ENCODE results near the gene NDUFS3.

The NDUFS3 gene

GRCh38 chr11:47587723-47588326, 9.0 kb downstream of the NDUFS3 start:
- no peak overlapping the region for H3K4me3 ChIP-seq (ENCODE audit: low read length)

GRCh38 chr11:47589118-47589517, 10.2 kb downstream of the NDUFS3 start:
- no peaks in the 10 kb centered on the region for H3K27me3 ChIP-seq (ENCODE audit: insufficient read depth, low read length)
- peaks cover 19% of the 10 kb centered on the region for H3K4me1 ChIP-seq (ENCODE audit: insufficient read depth, low read length)
- H3K9me3 ChIP-seq (ENCODE audit: low read length): no peaks in the 10 kb centered on the region
- peaks cover 9% of the 10 kb centered on the region for H3K36me3 ChIP-seq (ENCODE audit: insufficient read depth, low read length)
- H2AFZ ChIP-seq (ENCODE audit: low read depth, low read length): no peak overlapping the region
- no peak overlapping the region for H3K4me3 ChIP-seq (ENCODE audit: low read length)

More at GRCh38 chr11:47587723-47588326, 9.0 kb downstream of the NDUFS3 start:
- Histone ChIP-seq H2AFZ (ENCODE audit: low read depth, low read length) (no peak overlapping the region), H3K4me1 (ENCODE audit: insufficient read depth, low read length) (peaks cover 12% of the 10 kb centered on the region), H3K9me3 (ENCODE audit: low read length) (no peaks in the 10 kb centered on the region), H3K27me3 (ENCODE audit: insufficient read depth, low read length) (no peaks in the 10 kb centered on the region), H3K36me3 (ENCODE audit: insufficient read depth, low read length) (peaks cover 22% of the 10 kb centered on the region)

- Histone ChIP-seq H3K27me3 (ENCODE audit: insufficient read depth, low read length) (no peaks in the 10 kb centered on the region), H3K9me3 (ENCODE audit: low read length) (no peaks in the 10 kb centered on the region), H3K36me3 (ENCODE audit: insufficient read depth, low read length) (peaks cover 5% of the 10 kb centered on the region), H3K4me1 (ENCODE audit: insufficient read depth, low read length) (peaks cover 22% of the 10 kb centered on the region), H3K4me3 (ENCODE audit: low read length) (no peak overlapping the region), H2AFZ (ENCODE audit: low read depth, low read length) (no peak overlapping the region)
Observed at GRCh38 chr11:47589584-47589976, 10.7 kb downstream of the NDUFS3 start.

GRCh38 chr11:47589977-47590861, 11.3 kb downstream of the NDUFS3 start:
- no peaks in the 10 kb centered on the region for H3K27me3 ChIP-seq (ENCODE audit: insufficient read depth, low read length)
- H3K4me3 ChIP-seq (ENCODE audit: low read length): no peak overlapping the region
- peaks cover 26% of the 10 kb centered on the region for H3K4me1 ChIP-seq (ENCODE audit: insufficient read depth, low read length)
- H3K9me3 ChIP-seq (ENCODE audit: low read length): no peaks in the 10 kb centered on the region
- H2AFZ ChIP-seq (ENCODE audit: low read depth, low read length): no peak overlapping the region
- peaks cover under 1% of the 10 kb centered on the region for H3K36me3 ChIP-seq (ENCODE audit: insufficient read depth, low read length)

- no peaks in the 10 kb centered on the region for H3K9me3 ChIP-seq (ENCODE audit: low read length)
- H3K27me3 ChIP-seq (ENCODE audit: insufficient read depth, low read length): no peaks in the 10 kb centered on the region
- H3K4me3 ChIP-seq (ENCODE audit: low read length): no peak overlapping the region
- peaks cover 26% of the 10 kb centered on the region for H3K4me1 ChIP-seq (ENCODE audit: insufficient read depth, low read length)
- no peak overlapping the region for H2AFZ ChIP-seq (ENCODE audit: low read depth, low read length)
- no peaks in the 10 kb centered on the region for H3K36me3 ChIP-seq (ENCODE audit: insufficient read depth, low read length)
Observed at GRCh38 chr11:47591764-47592163, 12.9 kb downstream of the NDUFS3 start.

GRCh38 chr11:47592251-47592650, 13.4 kb downstream of the NDUFS3 start:
- no peak overlapping the region for H3K4me3 ChIP-seq (ENCODE audit: low read length)

GRCh38 chr11:47592970-47593369, 14.1 kb downstream of the NDUFS3 start:
- Histone ChIP-seq H3K4me1 (ENCODE audit: insufficient read depth, low read length) (peaks cover 26% of the 10 kb centered on the region), H3K27me3 (ENCODE audit: insufficient read depth, low read length) (no peaks in the 10 kb centered on the region), H3K9me3 (ENCODE audit: low read length) (no peaks in the 10 kb centered on the region), H2AFZ (ENCODE audit: low read depth, low read length) (peak overlapping the region; percentile 97), H3K4me3 (ENCODE audit: low read length) (no peak overlapping the region), H3K36me3 (ENCODE audit: insufficient read depth, low read length) (no peaks in the 10 kb centered on the region)

More at GRCh38 chr11:47592251-47592650, 13.4 kb downstream of the NDUFS3 start:
- Histone ChIP-seq H3K4me1 (ENCODE audit: insufficient read depth, low read length) (peaks cover 26% of the 10 kb centered on the region), H3K9me3 (ENCODE audit: low read length) (no peaks in the 10 kb centered on the region), H3K36me3 (ENCODE audit: insufficient read depth, low read length) (no peaks in the 10 kb centered on the region), H3K27me3 (ENCODE audit: insufficient read depth, low read length) (no peaks in the 10 kb centered on the region), H2AFZ (ENCODE audit: low read depth, low read length) (no peak overlapping the region)

- Histone ChIP-seq H3K4me1 (ENCODE audit: insufficient read depth, low read length) (peaks cover 23% of the 10 kb centered on the region), H3K4me3 (ENCODE audit: low read length) (peak overlapping the region; percentile 45)
Observed at GRCh38 chr11:47593492-47593933, 14.6 kb downstream of the NDUFS3 start.

GRCh38 chr11:47593934-47594855, 15.3 kb downstream of the NDUFS3 start, which contains the start of gene C1QTNF4:
C1QTNF4 (minus strand) TSS chr11:47594411; CDS start chr11:47590810, 3,601 bp downstream.
- H3K4me1 ChIP-seq (ENCODE audit: insufficient read depth, low read length): peaks cover 23% of the 10 kb centered on the region
- peak within 1 kb of the TSS; percentile 45 for H3K4me3 ChIP-seq (ENCODE audit: low read length)

More at GRCh38 chr11:47593492-47593933, 14.6 kb downstream of the NDUFS3 start:
- Histone ChIP-seq H3K27me3 (ENCODE audit: insufficient read depth, low read length) (no peaks in the 10 kb centered on the region), H3K36me3 (ENCODE audit: insufficient read depth, low read length) (no peaks in the 10 kb centered on the region), H2AFZ (ENCODE audit: low read depth, low read length) (peak overlapping the region; percentile 97), H3K9me3 (ENCODE audit: low read length) (no peaks in the 10 kb centered on the region)

GRCh38 chr11:47595029-47595428, 16.2 kb downstream of the NDUFS3 start:
- Histone ChIP-seq H3K9me3 (ENCODE audit: low read length) (no peaks in the 10 kb centered on the region), H3K4me1 (ENCODE audit: insufficient read depth, low read length) (peaks cover 28% of the 10 kb centered on the region), H3K27me3 (ENCODE audit: insufficient read depth, low read length) (no peaks in the 10 kb centered on the region), H3K4me3 (ENCODE audit: low read length) (no peak overlapping the region), H3K36me3 (ENCODE audit: insufficient read depth, low read length) (no peaks in the 10 kb centered on the region), H2AFZ (ENCODE audit: low read depth, low read length) (no peak overlapping the region)

More at GRCh38 chr11:47593934-47594855, 15.3 kb downstream of the NDUFS3 start, which contains the start of gene C1QTNF4:
- Histone ChIP-seq H3K9me3 (ENCODE audit: low read length) (no peaks in the 10 kb centered on the region), H2AFZ (ENCODE audit: low read depth, low read length) (peak within 1 kb of the TSS; percentile 97), H3K27me3 (ENCODE audit: insufficient read depth, low read length) (no peaks in the 10 kb centered on the region), H3K36me3 (ENCODE audit: insufficient read depth, low read length) (no peaks in the 10 kb centered on the region)

GRCh38 chr11:47595967-47596366, 17.1 kb downstream of the NDUFS3 start:
- Histone ChIP-seq H3K4me3 (ENCODE audit: low read length) (no peak overlapping the region), H3K9me3 (ENCODE audit: low read length) (no peaks in the 10 kb centered on the region), H3K36me3 (ENCODE audit: insufficient read depth, low read length) (no peaks in the 10 kb centered on the region), H3K4me1 (ENCODE audit: insufficient read depth, low read length) (peaks cover 29% of the 10 kb centered on the region), H3K27me3 (ENCODE audit: insufficient read depth, low read length) (no peaks in the 10 kb centered on the region), H2AFZ (ENCODE audit: low read depth, low read length) (no peak overlapping the region)

GRCh38 chr11:47599902-47600301, 21.0 kb downstream of the NDUFS3 start:
- no peaks in the 10 kb centered on the region for H3K27me3 ChIP-seq (ENCODE audit: insufficient read depth, low read length)
- H3K4me1 ChIP-seq (ENCODE audit: insufficient read depth, low read length): peaks cover 6% of the 10 kb centered on the region
- no peak overlapping the region for H3K4me3 ChIP-seq (ENCODE audit: low read length)
- no peaks in the 10 kb centered on the region for H3K9me3 ChIP-seq (ENCODE audit: low read length)
- no peak overlapping the region for H2AFZ ChIP-seq (ENCODE audit: low read depth, low read length)
- H3K36me3 ChIP-seq (ENCODE audit: insufficient read depth, low read length): no peaks in the 10 kb centered on the region

Measured in neuron (in vitro differentiated cells).